Mucosa of stomach (tissue), 1 donor: ENCODE results near the gene CLCN1.

Source experiments
- H3K27me3 ChIP-seq: one replicate; pipeline ENCODE4 v1.7.0; 2013; ENCODE audit warnings: mild to moderate bottlenecking, low read length; ENCODE audit not compliant: control insufficient read depth, insufficient read depth
- H3K36me3 ChIP-seq: one replicate; pipeline ENCODE4 v1.7.0; 2013; ENCODE audit warnings: low read length; ENCODE audit not compliant: control insufficient read depth, insufficient read depth
- H3K4me1 ChIP-seq: one replicate; pipeline ENCODE4 v1.7.0; 2013; ENCODE audit warnings: mild to moderate bottlenecking, low read length; ENCODE audit not compliant: control insufficient read depth, insufficient read depth
- H3K4me3 ChIP-seq: one replicate; pipeline ENCODE4 v1.7.0; 2013; ENCODE audit warnings: low read length
- H3K9ac ChIP-seq: one replicate; pipeline ENCODE4 v1.7.0; 2013; ENCODE audit warnings: mild to moderate bottlenecking, low read length, moderate library complexity
- H3K9me3 ChIP-seq: one replicate; pipeline ENCODE4 v1.7.0; 2013; ENCODE audit warnings: mild to moderate bottlenecking, low read length, moderate library complexity; ENCODE audit not compliant: control insufficient read depth
- donor health status: Pancreatic carcinoma.

The CLCN1 gene

DNA sequence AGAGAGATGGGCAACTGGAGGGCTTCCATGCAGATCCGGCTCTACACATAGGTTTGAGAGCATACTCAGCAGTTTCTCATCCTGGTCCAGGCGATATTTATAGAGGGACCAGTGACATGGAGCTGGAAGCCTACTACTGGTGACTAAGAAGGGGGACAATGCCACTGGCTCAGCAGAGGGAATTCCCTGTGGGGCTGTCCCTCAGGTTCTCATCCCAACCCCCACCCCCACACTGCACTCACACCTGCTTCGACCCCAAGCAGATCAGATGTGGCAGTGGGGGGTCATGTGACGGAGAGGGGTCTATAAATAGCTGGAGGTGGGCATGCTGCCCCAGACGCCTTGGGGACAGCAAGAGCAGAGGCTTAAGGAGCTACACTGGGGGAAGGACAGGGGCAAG is at the start of gene CLCN1:
CLCN1 (plus strand) TSS at position 336 of the 400 bp plus-strand sequence. CDS start 102 bp downstream, outside the sequence.
- H3K4me3 ChIP-seq: no peak within 1 kb of the TSS
- no peaks in the 10 kb centered on the region for H3K27me3 ChIP-seq
- H3K9ac ChIP-seq: no peak within 1 kb of the TSS
- no peaks in the 10 kb centered on the region for H3K9me3 ChIP-seq
- H3K4me1 ChIP-seq: peaks cover 3% of the 10 kb centered on the region
- no peaks in the 10 kb centered on the region for H3K36me3 ChIP-seq

GRCh38 chr7:143269251-143269650 is 46.7 kb upstream of the CLCN1 start:
- Histone ChIP-seq H3K36me3 (peaks cover 13% of the 10 kb centered on the region), H3K9ac (no peak overlapping the region), H3K4me3 (no peak overlapping the region), H3K4me1 (peaks cover 5% of the 10 kb centered on the region), H3K9me3 (no peaks in the 10 kb centered on the region), H3K27me3 (no peaks in the 10 kb centered on the region)

DNA sequence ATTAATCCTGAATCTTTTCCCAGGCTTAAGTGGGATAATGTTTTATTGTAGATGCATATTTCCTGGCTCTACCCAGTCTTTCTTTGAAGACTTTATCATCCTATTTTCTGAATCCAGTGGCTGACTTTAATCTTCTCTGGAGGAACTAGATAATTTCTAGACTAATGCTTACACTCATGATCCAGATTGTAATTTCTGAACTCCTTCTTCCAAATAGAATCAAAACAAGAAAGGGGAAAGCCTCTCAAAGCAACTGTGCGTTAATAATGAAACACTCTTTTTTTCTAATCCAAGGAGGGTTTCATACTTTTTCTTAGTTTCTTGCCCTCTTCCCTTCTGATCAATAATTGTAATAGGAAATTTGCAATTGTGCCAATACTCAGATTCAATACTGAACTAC is 44.7 kb upstream of the CLCN1 start:
- Histone ChIP-seq H3K4me1 (no peaks in the 10 kb centered on the region), H3K9me3 (no peaks in the 10 kb centered on the region), H3K4me3 (no peak overlapping the region), H3K9ac (no peak overlapping the region), H3K27me3 (no peaks in the 10 kb centered on the region), H3K36me3 (peaks cover 13% of the 10 kb centered on the region)

- H3K4me3 ChIP-seq: no peak overlapping the region
- H3K9ac ChIP-seq: no peak overlapping the region
- peaks cover under 1% of the 10 kb centered on the region for H3K36me3 ChIP-seq
- no peaks in the 10 kb centered on the region for H3K9me3 ChIP-seq
- no peaks in the 10 kb centered on the region for H3K27me3 ChIP-seq
- no peaks in the 10 kb centered on the region for H3K4me1 ChIP-seq
Measured at GRCh38 chr7:143272871-143273270, 43.0 kb upstream of the CLCN1 start.

DNA sequence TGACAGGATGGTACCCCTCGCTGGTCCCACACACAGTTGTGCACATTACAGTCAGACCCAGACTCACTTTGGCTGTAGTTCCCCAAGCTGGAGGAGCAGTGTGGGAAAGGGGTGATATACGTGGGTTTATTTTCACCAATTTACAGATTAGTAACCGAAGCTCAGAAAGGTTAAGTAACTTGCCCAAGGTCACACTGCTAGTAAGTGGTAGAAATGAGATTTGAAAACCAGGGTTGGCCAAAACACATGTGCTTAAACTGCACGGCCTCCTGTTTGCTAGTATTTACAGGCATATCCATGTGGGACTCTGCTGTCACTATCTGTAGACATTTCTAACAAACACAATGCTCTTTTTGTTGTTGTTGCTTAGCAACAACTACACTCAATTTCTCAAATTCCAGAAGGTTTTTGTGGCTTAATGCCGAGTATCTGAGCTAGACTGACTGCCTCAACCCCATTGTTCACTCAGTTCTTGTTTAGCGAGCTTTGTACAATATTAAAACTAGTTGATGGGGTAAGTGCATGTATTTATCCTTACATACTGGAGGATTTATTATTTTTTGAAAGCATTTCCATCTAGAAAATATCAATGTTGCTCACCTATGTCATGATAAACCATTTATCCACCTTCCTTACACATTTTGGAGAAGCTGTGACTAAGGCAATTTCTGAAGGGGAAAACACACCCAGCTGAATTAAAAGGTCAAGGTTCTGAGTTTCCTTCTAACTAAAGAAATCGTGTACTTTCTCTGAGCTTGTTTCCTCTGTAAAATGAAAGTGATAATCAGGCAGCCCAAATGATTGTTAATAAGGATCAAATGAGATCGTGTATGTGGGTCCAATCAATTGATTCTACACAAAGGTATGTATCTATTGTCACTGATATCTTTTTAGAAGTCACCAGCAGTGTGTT is 36.5 kb upstream of the CLCN1 start:
- Histone ChIP-seq H3K9ac (peak overlapping the region; percentile 30), H3K27me3 (no peaks in the 10 kb centered on the region), H3K4me1 (peaks cover 29% of the 10 kb centered on the region), H3K9me3 (no peaks in the 10 kb centered on the region), H3K4me3 (peak overlapping the region; percentile 18), H3K36me3 (no peaks in the 10 kb centered on the region)

- no peaks in the 10 kb centered on the region for H3K9me3 ChIP-seq
- peak overlapping the region; percentile 18 for H3K4me3 ChIP-seq
- peak overlapping the region; percentile 30 for H3K9ac ChIP-seq
- H3K27me3 ChIP-seq: no peaks in the 10 kb centered on the region
- no peaks in the 10 kb centered on the region for H3K36me3 ChIP-seq
- H3K4me1 ChIP-seq: peaks cover 33% of the 10 kb centered on the region
Measured at GRCh38 chr7:143280160-143280559, 35.8 kb upstream of the CLCN1 start.

GRCh38 chr7:143280566-143280965 is 35.3 kb upstream of the CLCN1 start:
- Histone ChIP-seq H3K36me3 (no peaks in the 10 kb centered on the region), H3K4me1 (peaks cover 37% of the 10 kb centered on the region), H3K9ac (no peak overlapping the region), H3K4me3 (no peak overlapping the region), H3K9me3 (no peaks in the 10 kb centered on the region), H3K27me3 (no peaks in the 10 kb centered on the region)

- no peak overlapping the region for H3K4me3 ChIP-seq
- peaks cover 44% of the 10 kb centered on the region for H3K4me1 ChIP-seq
- no peaks in the 10 kb centered on the region for H3K27me3 ChIP-seq
- no peaks in the 10 kb centered on the region for H3K9me3 ChIP-seq
- H3K36me3 ChIP-seq: no peaks in the 10 kb centered on the region
- H3K9ac ChIP-seq: no peak overlapping the region
Measured at GRCh38 chr7:143281529-143281928, 34.4 kb upstream of the CLCN1 start.

DNA sequence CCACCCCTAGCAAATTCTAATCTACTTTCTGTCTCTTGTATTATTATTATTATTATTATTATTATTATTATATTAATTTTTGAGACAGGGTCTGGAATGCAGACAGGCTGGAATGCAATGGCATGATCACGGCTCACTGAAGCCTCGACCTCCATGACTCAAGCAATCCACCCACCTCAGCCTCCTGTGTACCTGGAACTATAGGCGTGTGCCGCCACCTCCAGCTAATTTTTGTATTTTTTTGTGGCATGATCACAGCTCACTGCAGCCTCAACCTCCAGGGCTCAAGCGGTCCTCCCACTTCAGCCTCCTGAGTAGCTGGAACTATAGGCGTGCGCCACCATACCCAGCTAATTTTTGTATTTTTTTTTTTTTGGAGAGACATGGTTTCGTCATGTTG is 33.8 kb upstream of the CLCN1 start:
- H3K9me3 ChIP-seq: no peaks in the 10 kb centered on the region
- H3K27me3 ChIP-seq: no peaks in the 10 kb centered on the region
- no peaks in the 10 kb centered on the region for H3K36me3 ChIP-seq
- no peak overlapping the region for H3K4me3 ChIP-seq
- H3K4me1 ChIP-seq: peaks cover 44% of the 10 kb centered on the region
- no peak overlapping the region for H3K9ac ChIP-seq

DNA sequence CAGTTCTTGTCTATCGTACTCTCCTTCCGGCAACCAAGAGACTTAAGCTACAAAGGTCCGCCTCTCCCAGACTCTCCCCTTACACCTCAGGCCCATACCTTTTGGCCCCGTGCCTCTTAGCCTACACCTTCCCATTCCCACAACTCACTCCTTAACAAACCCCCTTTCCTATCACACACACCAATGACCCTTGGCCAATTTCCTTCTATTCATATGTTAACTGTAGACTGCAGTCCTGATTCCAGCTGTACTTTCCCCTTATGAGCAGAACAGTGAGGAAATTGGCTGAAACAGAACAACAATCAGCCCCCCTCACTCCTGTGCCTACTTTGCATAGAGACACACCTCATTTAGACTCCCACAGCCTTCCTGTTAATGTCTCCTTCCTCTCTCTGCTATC is 32.5 kb upstream of the CLCN1 start:
- H3K9ac ChIP-seq: peak overlapping the region; percentile 30
- no peaks in the 10 kb centered on the region for H3K36me3 ChIP-seq
- no peaks in the 10 kb centered on the region for H3K9me3 ChIP-seq
- no peaks in the 10 kb centered on the region for H3K27me3 ChIP-seq
- peaks cover 50% of the 10 kb centered on the region for H3K4me1 ChIP-seq
- H3K4me3 ChIP-seq: no peak overlapping the region

- Histone ChIP-seq H3K9ac (peak within 1 kb of the TSS; percentile 36), H3K36me3 (no peaks in the 10 kb centered on the region), H3K27me3 (no peaks in the 10 kb centered on the region), H3K4me1 (peaks cover 45% of the 10 kb centered on the region), H3K4me3 (peak within 1 kb of the TSS; percentile 35), H3K9me3 (no peaks in the 10 kb centered on the region)
Measured at GRCh38 chr7:143284591-143285469, 31.1 kb upstream of the CLCN1 start, which contains the start of gene TMEM139. TMEM139 (plus strand) TSS chr7:143284958; CDS start chr7:143285958, 1,000 bp downstream.

GRCh38 chr7:143285470-143285778 is 30.5 kb upstream of the CLCN1 start:
- no peak overlapping the region for H3K4me3 ChIP-seq
- peak overlapping the region; percentile 36 for H3K9ac ChIP-seq
- H3K27me3 ChIP-seq: no peaks in the 10 kb centered on the region
- H3K4me1 ChIP-seq: peaks cover 39% of the 10 kb centered on the region
- no peaks in the 10 kb centered on the region for H3K36me3 ChIP-seq
- no peaks in the 10 kb centered on the region for H3K9me3 ChIP-seq
